ACC112 (cell line): ENCODE measurements around the gene FES.

Experiments
- H2AFZ ChIP-seq: fragments of 200-600 bp; sonication (generic); one replicate; pipeline ENCODE4 v1.6.0; 2017; ENCODE audit warnings: antibody characterized with exemption, low read length; ENCODE audit not compliant: unreplicated experiment
- H3K27ac ChIP-seq: fragments of 200-600 bp; sonication (generic); 2 replicates; pipeline ENCODE4 v1.5.1; 2014; ENCODE audit warnings: low read depth, mild to moderate bottlenecking, antibody characterized with exemption, low read length, moderate library complexity
- H3K27me3 ChIP-seq: fragments of 200-600 bp; sonication (generic); 2 replicates; pipeline ENCODE4 v1.6.1; 2014; ENCODE audit warnings: mild to moderate bottlenecking, antibody characterized with exemption, low read length, moderate library complexity, mixed read lengths; ENCODE audit not compliant: insufficient read depth
- H3K36me3 ChIP-seq: fragments of 200-600 bp; sonication (generic); 2 replicates; pipeline ENCODE4 v1.6.1; 2016; ENCODE audit warnings: mild to moderate bottlenecking, antibody characterized with exemption, low read length, moderate library complexity, mixed read lengths; ENCODE audit not compliant: insufficient read depth
- H3K4me1 ChIP-seq: fragments of 200-600 bp; sonication (generic); one replicate; pipeline ENCODE4 v1.6.1; 2016; ENCODE audit warnings: low read length, mixed read lengths; ENCODE audit not compliant: insufficient read depth, unreplicated experiment, control insufficient read depth
- H3K4me3 ChIP-seq: fragments of 200-600 bp; sonication (generic); 2 replicates; pipeline ENCODE4 v1.5.1; 2014; ENCODE audit warnings: mild to moderate bottlenecking, low read depth, low read length
- H3K79me2 ChIP-seq: fragments of 200-600 bp; sonication (generic); one replicate; pipeline ENCODE4 v1.6.0; 2016; ENCODE audit warnings: low read length; ENCODE audit not compliant: control insufficient read depth, unreplicated experiment, insufficient read depth

The FES gene

DNA sequence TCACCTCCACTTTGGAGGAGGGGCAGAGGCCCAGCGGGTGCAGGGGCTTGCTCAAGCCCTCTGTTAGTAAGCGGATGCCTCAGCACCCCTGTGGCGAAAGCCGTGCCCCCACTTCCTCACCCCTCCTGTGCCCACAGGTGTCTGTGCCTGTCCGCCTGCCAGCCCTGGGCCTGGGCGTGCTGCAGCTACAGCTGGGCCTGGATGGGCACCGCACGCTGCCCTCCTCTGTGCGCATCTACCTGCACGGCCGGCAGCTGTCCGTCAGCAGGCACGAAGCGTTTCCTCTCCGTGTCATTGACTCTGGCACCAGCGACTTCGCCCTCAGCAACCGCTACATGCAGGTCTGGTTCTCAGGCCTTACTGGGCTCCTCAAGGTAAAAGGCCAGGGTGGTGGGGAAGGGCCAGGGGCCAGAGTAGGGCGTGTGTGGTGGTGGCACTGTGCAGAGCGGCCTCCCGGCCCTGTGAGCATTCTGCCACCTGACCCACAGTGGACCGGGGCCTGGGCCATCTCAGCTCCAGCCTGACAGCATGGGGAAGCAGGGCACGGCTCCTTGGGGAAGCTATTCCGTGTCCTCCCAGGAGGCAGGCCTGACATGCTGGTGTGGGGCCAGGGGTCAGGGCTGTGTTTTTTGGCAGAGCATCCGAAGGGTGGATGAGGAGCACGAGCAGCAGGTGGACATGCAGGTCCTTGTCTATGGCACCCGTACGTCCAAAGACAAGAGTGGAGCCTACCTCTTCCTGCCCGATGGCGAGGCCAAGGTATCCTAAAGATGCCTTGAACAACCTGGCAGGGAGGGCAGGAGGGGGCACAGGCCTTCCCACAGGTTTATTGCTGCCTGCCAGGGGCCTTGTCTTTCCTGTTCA is 27.8 kb downstream of the FES start:
- no peaks in the 10 kb centered on the region for H3K79me2 ChIP-seq
- H3K27me3 ChIP-seq, result no peaks in the 10 kb centered on the region
- no peak overlapping the region for H3K27ac ChIP-seq
- no peak overlapping the region for H3K4me3 ChIP-seq
- H3K4me1 ChIP-seq, result no peaks in the 10 kb centered on the region
- H2AFZ ChIP-seq, result no peak overlapping the region
- H3K36me3 ChIP-seq, result no peaks in the 10 kb centered on the region

DNA sequence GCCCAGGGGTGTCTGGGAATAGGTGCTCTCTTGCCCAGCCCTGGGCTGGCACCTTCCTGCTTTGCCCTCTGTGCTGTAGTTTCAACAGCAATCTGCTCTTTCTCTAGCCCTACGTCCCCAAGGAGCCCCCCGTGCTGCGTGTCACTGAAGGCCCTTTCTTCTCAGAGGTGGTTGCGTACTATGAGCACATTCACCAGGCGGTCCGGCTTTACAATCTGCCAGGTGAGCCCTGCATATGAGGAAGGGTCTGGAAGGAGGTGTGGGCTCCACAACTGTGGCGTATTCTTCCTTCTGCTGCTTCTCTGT is 28.4 kb downstream of the FES start:
- Histone ChIP-seq H2AFZ (no peak overlapping the region), H3K4me3 (no peak overlapping the region), H3K79me2 (no peaks in the 10 kb centered on the region), H3K27ac (no peak overlapping the region), H3K36me3 (no peaks in the 10 kb centered on the region), H3K4me1 (no peaks in the 10 kb centered on the region), H3K27me3 (no peaks in the 10 kb centered on the region)

DNA sequence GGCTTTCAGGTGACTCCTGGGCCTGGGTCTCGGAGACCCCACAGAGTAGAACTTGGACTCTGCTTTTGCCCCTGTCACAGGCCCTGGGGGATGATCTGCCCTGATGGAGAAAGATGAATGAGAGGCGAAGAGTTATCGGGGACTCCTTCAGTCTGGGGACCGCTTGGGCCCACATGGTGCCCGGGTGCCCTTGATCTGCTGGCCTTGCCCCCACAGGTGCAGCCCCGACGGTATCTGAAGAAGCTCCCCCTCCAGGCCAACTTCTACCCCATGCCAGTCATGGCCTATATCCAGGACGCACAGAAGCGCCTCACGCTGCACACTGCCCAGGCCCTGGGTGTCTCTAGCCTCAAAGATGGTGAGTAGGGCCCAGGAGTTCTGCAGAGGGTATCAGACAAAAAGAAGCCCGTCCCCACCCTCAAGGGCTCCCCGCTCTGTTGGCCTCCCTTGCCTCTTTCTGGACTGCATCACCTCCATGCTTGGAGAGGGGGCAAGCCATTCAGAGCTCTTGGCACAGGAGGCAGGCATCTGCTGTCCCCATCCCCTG is 29.2 kb downstream of the FES start:
- no peaks in the 10 kb centered on the region for H3K4me1 ChIP-seq
- H3K27ac ChIP-seq, result no peak overlapping the region
- no peak overlapping the region for H2AFZ ChIP-seq
- no peaks in the 10 kb centered on the region for H3K27me3 ChIP-seq
- H3K36me3 ChIP-seq, result no peaks in the 10 kb centered on the region
- no peaks in the 10 kb centered on the region for H3K79me2 ChIP-seq
- no peak overlapping the region for H3K4me3 ChIP-seq

DNA sequence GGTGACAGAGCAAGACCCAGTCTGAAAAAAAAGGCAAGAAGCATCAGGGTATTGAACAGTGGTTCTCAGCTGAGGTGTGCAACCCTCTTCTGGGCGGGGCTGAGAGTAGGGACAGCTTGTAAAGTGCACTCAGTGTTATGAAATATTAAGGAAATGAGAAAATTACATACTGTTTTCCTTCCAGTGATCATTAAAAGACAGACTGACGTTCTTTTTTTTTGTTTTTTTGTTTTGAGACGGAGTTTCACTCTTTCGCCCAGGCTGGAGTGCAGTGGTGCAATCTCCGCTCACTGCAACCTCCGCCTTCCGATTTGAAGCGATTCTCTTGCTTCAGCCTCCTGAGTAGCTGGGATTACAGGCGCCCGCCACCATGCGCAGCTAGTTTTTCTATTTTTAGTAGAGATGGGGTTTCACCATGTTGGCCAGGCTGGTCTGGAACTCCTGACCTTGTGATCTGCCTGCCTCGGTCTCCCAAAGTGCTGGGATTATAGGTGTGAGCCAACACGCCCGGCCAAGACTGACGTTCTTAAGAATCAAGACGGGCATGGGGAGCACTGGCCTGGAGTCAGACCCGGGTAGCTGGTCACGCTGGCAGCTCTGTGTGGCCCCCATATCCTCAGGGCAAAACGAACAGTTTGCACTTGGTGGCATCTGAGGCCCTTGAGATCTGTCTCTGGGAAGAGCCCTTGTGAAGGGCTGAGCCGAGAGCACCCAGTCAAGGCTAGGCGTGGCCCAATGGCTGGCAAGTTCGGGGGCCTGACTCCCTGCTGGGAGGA is 30.2 kb downstream of the FES start:
- Histone ChIP-seq H2AFZ (no peak overlapping the region), H3K4me3 (no peak overlapping the region), H3K27me3 (no peaks in the 10 kb centered on the region), H3K27ac (no peak overlapping the region), H3K4me1 (no peaks in the 10 kb centered on the region), H3K36me3 (no peaks in the 10 kb centered on the region), H3K79me2 (no peaks in the 10 kb centered on the region)

DNA sequence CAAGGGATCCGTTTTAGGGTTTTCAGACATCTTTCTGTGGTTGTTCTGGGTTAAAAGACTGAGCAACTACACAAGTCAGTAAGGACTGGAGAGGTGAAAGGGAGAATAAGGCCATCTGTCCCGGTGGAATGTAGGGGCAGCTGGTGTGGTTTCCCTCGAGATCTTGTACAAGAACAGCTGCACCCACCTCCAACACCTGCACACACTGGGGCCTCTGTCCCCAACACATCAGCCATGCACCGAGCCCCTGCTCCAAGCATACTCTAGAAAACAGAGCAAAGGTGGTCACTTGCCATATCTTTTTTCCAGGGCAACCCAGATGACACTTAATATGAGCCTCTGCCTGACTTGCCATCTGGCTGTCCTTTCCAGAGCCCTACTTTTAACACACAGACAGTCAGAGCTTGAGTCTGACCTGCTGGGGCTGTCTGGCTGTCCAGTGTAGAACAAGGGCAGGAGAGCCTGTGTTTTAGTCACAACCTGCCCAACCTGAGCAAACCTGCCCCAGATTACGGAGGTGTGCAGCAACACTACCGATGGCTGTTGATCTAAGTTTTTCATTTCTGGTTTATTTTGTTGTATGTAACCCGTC is 31.0 kb downstream of the FES start:
- Histone ChIP-seq H3K27ac (no peak overlapping the region), H3K27me3 (no peaks in the 10 kb centered on the region), H3K36me3 (no peaks in the 10 kb centered on the region), H2AFZ (no peak overlapping the region), H3K4me1 (no peaks in the 10 kb centered on the region), H3K79me2 (no peaks in the 10 kb centered on the region), H3K4me3 (no peak overlapping the region)

DNA sequence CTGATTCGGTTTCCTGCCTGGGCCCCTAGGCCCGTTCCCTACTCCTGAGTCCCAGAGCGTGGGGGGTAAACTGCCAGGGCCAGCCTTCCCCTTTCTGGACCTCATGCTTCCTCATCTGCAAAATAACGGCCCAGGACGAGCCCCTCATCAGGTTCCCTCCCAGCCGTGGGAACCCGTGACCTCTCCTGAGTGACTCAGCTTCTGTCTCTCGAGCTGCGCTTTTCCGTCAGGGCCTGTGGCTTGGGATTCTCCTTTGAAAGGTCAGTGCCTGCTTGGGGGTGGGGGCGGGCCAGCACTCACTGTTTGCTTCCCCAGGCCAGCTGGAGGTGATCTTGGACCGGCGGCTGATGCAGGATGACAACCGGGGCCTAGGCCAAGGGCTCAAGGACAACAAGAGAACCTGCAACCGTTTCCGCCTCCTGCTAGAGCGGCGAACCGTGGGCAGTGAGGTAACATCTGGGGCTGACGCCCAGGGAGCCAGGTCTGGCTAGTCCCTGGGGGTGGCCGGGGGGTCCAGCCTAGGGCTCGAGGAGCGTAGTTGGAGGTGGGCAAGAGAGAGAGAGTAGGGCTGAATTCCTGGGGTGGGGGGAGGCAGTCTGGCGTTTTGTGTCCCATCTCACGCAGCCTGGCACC is 31.6 kb downstream of the FES start:
- H3K79me2 ChIP-seq, result no peaks in the 10 kb centered on the region
- H3K27me3 ChIP-seq, result no peaks in the 10 kb centered on the region
- no peaks in the 10 kb centered on the region for H3K4me1 ChIP-seq
- H3K27ac ChIP-seq, result no peak overlapping the region
- H3K36me3 ChIP-seq, result no peaks in the 10 kb centered on the region
- no peak overlapping the region for H2AFZ ChIP-seq
- no peak overlapping the region for H3K4me3 ChIP-seq

DNA sequence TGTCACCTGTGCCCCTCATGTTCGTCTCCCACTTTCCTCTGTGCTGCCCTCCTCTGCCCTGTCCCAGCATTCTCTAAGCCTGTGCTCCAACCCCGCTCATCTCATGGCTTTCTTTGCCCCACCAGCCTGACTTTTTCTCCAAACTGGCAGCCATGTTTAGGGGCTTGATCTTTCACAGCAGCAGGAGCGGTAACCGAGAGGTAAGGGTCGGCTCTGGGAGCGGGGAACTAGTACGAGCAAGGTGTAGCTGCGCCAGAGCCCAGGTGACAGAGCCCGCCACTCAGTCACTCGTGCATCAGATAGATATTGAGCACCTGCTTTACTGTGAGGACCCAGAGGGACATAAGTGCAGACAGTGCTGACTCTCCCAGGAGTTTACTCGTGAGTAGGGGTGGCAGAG is 32.2 kb downstream of the FES start:
- Histone ChIP-seq H3K36me3 (no peaks in the 10 kb centered on the region), H3K27me3 (no peaks in the 10 kb centered on the region), H3K27ac (no peak overlapping the region), H3K4me3 (no peak overlapping the region), H3K4me1 (no peaks in the 10 kb centered on the region), H2AFZ (no peak overlapping the region), H3K79me2 (no peaks in the 10 kb centered on the region)

DNA sequence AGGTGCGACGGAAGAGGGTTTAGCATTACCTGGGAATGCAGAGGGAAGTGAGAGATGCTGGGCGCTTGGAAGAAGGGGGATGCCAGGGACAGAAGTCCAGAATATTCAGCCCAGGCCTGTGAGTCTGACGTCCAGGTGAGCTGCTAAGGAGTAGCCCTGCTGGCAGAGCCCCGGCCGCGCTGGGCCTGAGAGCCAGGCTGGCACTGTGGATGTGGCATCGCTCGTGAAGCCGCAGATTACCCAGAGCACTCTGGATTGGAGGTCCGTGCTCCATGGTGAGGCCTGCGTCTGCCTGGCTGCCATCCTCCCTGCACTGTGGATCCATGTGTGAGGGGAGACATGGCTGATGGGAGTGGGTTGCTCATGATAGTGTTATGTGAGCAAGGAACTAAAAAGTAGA is 33.3 kb downstream of the FES start:
- H2AFZ ChIP-seq, result no peak overlapping the region
- no peaks in the 10 kb centered on the region for H3K36me3 ChIP-seq
- no peak overlapping the region for H3K4me3 ChIP-seq
- no peaks in the 10 kb centered on the region for H3K79me2 ChIP-seq
- H3K27me3 ChIP-seq, result no peaks in the 10 kb centered on the region
- H3K4me1 ChIP-seq, result no peaks in the 10 kb centered on the region
- no peak overlapping the region for H3K27ac ChIP-seq

DNA sequence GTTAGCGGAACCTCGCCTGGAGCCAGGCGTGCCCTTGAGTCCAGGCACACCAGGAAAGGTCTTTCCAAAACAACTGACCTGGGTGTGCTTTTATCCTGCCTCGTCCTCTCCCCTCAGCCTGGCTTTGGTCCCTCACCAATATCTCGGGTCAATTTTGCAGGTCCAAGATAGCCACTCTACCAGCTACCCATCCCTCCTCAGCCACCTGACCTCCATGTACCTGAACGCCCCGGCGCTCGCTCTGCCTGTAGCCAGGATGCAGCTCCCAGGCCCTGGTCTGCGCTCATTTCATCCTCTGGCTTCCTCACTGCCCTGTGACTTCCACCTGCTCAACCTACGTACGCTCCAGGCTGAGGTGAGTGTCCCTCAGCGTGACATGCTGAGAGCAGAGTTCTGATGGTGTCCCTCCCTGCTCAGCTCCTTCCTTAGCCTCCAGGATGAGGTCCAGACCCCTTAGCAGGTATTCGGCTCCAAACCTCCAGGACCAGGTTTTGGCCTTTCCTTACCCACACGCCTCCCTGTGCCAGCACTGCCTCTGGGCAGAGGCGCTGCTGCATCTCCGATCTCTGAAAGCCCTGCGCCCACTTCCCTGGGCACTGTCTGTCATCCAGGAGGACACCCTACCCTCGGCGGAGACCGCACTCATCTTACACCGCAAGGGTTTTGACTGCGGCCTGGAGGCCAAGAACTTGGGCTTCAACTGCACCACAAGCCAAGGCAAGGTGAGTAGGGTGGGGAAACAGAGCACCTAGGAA is 33.9 kb downstream of the FES start:
- Histone ChIP-seq H3K27me3 (no peaks in the 10 kb centered on the region), H3K36me3 (no peaks in the 10 kb centered on the region), H3K27ac (no peak overlapping the region), H3K4me3 (no peak overlapping the region), H2AFZ (no peak overlapping the region), H3K79me2 (no peaks in the 10 kb centered on the region), H3K4me1 (no peaks in the 10 kb centered on the region)

DNA sequence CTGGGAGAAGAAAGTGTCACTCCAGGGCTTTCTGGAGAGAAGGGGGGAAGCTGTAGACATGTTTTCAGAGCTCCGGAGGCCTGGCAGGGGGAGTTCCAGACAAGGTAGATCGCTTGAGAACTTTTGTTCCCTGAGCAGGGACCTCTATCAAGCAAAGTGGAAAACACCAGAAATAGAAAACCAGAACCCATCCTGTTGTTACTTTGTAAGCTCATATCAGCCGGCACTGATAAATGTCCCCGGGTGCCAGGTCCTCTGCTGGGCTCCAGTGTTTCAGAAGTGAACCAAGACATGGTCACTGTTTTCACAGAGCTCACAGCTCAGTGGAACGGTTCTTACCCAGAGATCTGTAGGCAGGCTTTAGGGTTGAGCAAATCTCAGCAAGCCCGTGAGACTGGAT is 34.5 kb downstream of the FES start:
- Histone ChIP-seq H2AFZ (no peak overlapping the region), H3K27ac (no peak overlapping the region), H3K79me2 (no peaks in the 10 kb centered on the region), H3K27me3 (no peaks in the 10 kb centered on the region), H3K36me3 (no peaks in the 10 kb centered on the region), H3K4me3 (no peak overlapping the region), H3K4me1 (no peaks in the 10 kb centered on the region)
